ENCODE data around the gene IL22RA2.

Gene IL22RA2

GRCh38 chr6:137157601-137158000, 15.8 kb downstream of the IL22RA2 start:
- Histone ChIP-seq H3K27ac (ENCODE audit: extremely low read depth, low read depth, low read length) (no peak overlapping the region), H3K4me1 (ENCODE audit: control insufficient read depth, insufficient read depth, low read length) (no peaks in the 10 kb centered on the region), H3K4me3 (ENCODE audit: low read depth, low read length) (no peak overlapping the region), H3K9me3 (ENCODE audit: control insufficient read depth, insufficient read depth, low read depth, low read length) (no peaks in the 10 kb centered on the region), H3K36me3 (ENCODE audit: control insufficient read depth in 2 of 2, insufficient read depth in 1 of 2, low read length in 2 of 2) (no peaks in the 10 kb centered on the region)
- TF ChIP-seq SP7 (tag by site-specific recombination; IDR thresholded peaks at IDR 0.05) (no peak), REPIN1 (tag by site-specific recombination; IDR thresholded peaks at IDR 0.05; ENCODE audit: low read depth) (no peak), ZNF398 (tag by site-specific recombination; IDR thresholded peaks at IDR 0.05) (0 out of 2 replicates have a peak, but pooled peaks have one; percentile 11)
- ChIA-PET CTCF (interaction anchor here (0.7 kb wide), 1 partner anchor 359 kb away, joined by 3 read pairs; no protein-coding TSS in a partner anchor), POLR2A (no interaction called here)

GRCh38 chr6:137156650-137157049, 16.8 kb downstream of the IL22RA2 start:
- TF ChIP-seq ZNF148 (tag by site-specific recombination; IDR thresholded peaks at IDR 0.05; ENCODE audit: borderline replicate concordance), result no peak
- TF ChIP-seq ZNF777 (tag by site-specific recombination; IDR thresholded peaks at IDR 0.05; ENCODE audit: borderline replicate concordance), result no peak
- TF ChIP-seq ZNF510 (tag by site-specific recombination; IDR thresholded peaks at IDR 0.05; ENCODE audit: insufficient replicate concordance), result no peak
- no peak for TF ChIP-seq ZNF654 (tag by site-specific recombination; IDR thresholded peaks at IDR 0.05; ENCODE audit: low read depth)
- no peak for TF ChIP-seq ZNF37A (tag by site-specific recombination; IDR thresholded peaks at IDR 0.05)
- TF ChIP-seq ZNF626 (tag by site-specific recombination; IDR thresholded peaks at IDR 0.05), result no peak
- TF ChIP-seq ZNF394 (tag by site-specific recombination; IDR thresholded peaks at IDR 0.05; ENCODE audit: borderline replicate concordance), result no peak
- TF ChIP-seq ZBTB21 (tag by site-specific recombination; IDR thresholded peaks at IDR 0.05), result no peak
- TF ChIP-seq ZNF560 (tag by site-specific recombination; IDR thresholded peaks at IDR 0.05; ENCODE audit: borderline replicate concordance), result no peak
- TF ChIP-seq ZNF692 (tag by site-specific recombination; IDR thresholded peaks at IDR 0.05), result no peak
- TF ChIP-seq ZBTB44 (tag by site-specific recombination; IDR thresholded peaks at IDR 0.05), result no peak
- no peak for TF ChIP-seq ZNF10 (tag by site-specific recombination; IDR thresholded peaks at IDR 0.05)
- no peak for TF ChIP-seq ZNF184 (tag by site-specific recombination; IDR thresholded peaks at IDR 0.05)
- no peak for TF ChIP-seq ZNF132 (tag by site-specific recombination; IDR thresholded peaks at IDR 0.05; ENCODE audit: borderline replicate concordance)
- Histone ChIP-seq H3K36me3 (ENCODE audit: control insufficient read depth in 2 of 2, insufficient read depth in 1 of 2, low read length in 2 of 2) (no peaks in the 10 kb centered on the region), H3K4me1 (ENCODE audit: control insufficient read depth, insufficient read depth, low read length) (no peaks in the 10 kb centered on the region), H3K9me3 (ENCODE audit: control insufficient read depth, insufficient read depth, low read depth, low read length) (no peaks in the 10 kb centered on the region), H3K4me3 (ENCODE audit: low read depth, low read length) (no peak overlapping the region), H3K27ac (ENCODE audit: extremely low read depth, low read depth, low read length) (no peak overlapping the region)
- CTCF ChIA-PET, result no interaction called here
- POLR2A ChIA-PET, result no interaction called here
